ENCODE results near the gene EPHB2. TPM values are rescaled to one million over a fixed set of nuclear protein-coding genes. Genes with fewer than 3 reads are reported as not detected.

The EPHB2 gene
- total RNA-seq, 1 experiment from 2014 or later: 18.5 TPM

- TF ChIP-seq, protein P1, sequence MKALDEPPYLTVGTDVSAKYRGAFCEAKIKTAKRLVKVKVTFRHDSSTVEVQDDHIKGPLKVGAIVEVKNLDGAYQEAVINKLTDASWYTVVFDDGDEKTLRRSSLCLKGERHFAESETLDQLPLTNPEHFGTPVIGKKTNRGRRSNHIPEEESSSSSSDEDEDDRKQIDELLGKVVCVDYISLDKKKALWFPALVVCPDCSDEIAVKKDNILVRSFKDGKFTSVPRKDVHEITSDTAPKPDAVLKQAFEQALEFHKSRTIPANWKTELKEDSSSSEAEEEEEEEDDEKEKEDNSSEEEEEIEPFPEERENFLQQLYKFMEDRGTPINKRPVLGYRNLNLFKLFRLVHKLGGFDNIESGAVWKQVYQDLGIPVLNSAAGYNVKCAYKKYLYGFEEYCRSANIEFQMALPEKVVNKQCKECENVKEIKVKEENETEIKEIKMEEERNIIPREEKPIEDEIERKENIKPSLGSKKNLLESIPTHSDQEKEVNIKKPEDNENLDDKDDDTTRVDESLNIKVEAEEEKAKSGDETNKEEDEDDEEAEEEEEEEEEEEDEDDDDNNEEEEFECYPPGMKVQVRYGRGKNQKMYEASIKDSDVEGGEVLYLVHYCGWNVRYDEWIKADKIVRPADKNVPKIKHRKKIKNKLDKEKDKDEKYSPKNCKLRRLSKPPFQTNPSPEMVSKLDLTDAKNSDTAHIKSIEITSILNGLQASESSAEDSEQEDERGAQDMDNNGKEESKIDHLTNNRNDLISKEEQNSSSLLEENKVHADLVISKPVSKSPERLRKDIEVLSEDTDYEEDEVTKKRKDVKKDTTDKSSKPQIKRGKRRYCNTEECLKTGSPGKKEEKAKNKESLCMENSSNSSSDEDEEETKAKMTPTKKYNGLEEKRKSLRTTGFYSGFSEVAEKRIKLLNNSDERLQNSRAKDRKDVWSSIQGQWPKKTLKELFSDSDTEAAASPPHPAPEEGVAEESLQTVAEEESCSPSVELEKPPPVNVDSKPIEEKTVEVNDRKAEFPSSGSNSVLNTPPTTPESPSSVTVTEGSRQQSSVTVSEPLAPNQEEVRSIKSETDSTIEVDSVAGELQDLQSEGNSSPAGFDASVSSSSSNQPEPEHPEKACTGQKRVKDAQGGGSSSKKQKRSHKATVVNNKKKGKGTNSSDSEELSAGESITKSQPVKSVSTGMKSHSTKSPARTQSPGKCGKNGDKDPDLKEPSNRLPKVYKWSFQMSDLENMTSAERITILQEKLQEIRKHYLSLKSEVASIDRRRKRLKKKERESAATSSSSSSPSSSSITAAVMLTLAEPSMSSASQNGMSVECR (CRISPR knock-in tag; IDR thresholded peaks at IDR 0.05; ENCODE audit: borderline replicate concordance): no peak
- TF ChIP-seq ZNF671 (CRISPR knock-in tag; IDR thresholded peaks at IDR 0.05): no peak
- TF ChIP-seq IRF2 (CRISPR knock-in tag; IDR thresholded peaks at IDR 0.05; ENCODE audit: borderline replicate concordance, low read depth): no peak
- no peak for TF ChIP-seq MAX (CRISPR knock-in tag; IDR thresholded peaks at IDR 0.05)
- TF ChIP-seq ELF4 (CRISPR knock-in tag; IDR thresholded peaks at IDR 0.05; ENCODE audit: low read depth): no peak
- no peak for TF ChIP-seq PRRX2 (CRISPR knock-in tag; IDR thresholded peaks at IDR 0.05)
- TF ChIP-seq NFE2L1 (CRISPR knock-in tag; IDR thresholded peaks at IDR 0.05): no peak
Observed at GRCh38 chr1:22917989-22918388, 207.3 kb downstream of the EPHB2 start (continued).

GRCh38 chr1:22918644-22919043 is 208.0 kb downstream of the EPHB2 start:
- DNase-seq (ENCODE audit: low spot score) (no peak), ATAC-seq (no peak)
- ChIA-PET CTCF (interaction anchor here (1.0 to 1.6 kb wide), 3 partner anchors 57 to 214 kb away, joined by 3 read pairs; no protein-coding TSS in a partner anchor), POLR2A (no interaction called here)
- Mint-ChIP-seq H3K27ac (no peak overlapping the region), H3K36me3 (no peaks in the 10 kb centered on the region), H3K27me3 (ENCODE audit: low read depth) (no peaks in the 10 kb centered on the region), H3K4me1 (no peaks in the 10 kb centered on the region), H3K9me3 (no peaks in the 10 kb centered on the region), H3K4me3 (no peak overlapping the region)
- TF ChIP-seq, protein P2, sequence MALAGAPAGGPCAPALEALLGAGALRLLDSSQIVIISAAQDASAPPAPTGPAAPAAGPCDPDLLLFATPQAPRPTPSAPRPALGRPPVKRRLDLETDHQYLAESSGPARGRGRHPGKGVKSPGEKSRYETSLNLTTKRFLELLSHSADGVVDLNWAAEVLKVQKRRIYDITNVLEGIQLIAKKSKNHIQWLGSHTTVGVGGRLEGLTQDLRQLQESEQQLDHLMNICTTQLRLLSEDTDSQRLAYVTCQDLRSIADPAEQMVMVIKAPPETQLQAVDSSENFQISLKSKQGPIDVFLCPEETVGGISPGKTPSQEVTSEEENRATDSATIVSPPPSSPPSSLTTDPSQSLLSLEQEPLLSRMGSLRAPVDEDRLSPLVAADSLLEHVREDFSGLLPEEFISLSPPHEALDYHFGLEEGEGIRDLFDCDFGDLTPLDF (CRISPR knock-in tag; IDR thresholded peaks at IDR 0.05): no peak
- no peak for TF ChIP-seq ELF4 (CRISPR knock-in tag; IDR thresholded peaks at IDR 0.05; ENCODE audit: low read depth)
- TF ChIP-seq TP53 (CRISPR knock-in tag; IDR thresholded peaks at IDR 0.05): no peak
- no peak for TF ChIP-seq TEAD4 (CRISPR knock-in tag; IDR thresholded peaks at IDR 0.05)
- no peak for TF ChIP-seq SMAD4 (CRISPR knock-in tag; IDR thresholded peaks at IDR 0.05)
- no peak for TF ChIP-seq IRF1 (CRISPR knock-in tag; IDR thresholded peaks at IDR 0.05)
- no peak for TF ChIP-seq TEAD1 (CRISPR knock-in tag; IDR thresholded peaks at IDR 0.05)
- TF ChIP-seq, protein P3, sequence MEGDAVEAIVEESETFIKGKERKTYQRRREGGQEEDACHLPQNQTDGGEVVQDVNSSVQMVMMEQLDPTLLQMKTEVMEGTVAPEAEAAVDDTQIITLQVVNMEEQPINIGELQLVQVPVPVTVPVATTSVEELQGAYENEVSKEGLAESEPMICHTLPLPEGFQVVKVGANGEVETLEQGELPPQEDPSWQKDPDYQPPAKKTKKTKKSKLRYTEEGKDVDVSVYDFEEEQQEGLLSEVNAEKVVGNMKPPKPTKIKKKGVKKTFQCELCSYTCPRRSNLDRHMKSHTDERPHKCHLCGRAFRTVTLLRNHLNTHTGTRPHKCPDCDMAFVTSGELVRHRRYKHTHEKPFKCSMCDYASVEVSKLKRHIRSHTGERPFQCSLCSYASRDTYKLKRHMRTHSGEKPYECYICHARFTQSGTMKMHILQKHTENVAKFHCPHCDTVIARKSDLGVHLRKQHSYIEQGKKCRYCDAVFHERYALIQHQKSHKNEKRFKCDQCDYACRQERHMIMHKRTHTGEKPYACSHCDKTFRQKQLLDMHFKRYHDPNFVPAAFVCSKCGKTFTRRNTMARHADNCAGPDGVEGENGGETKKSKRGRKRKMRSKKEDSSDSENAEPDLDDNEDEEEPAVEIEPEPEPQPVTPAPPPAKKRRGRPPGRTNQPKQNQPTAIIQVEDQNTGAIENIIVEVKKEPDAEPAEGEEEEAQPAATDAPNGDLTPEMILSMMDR (IDR thresholded peaks at IDR 0.05): no peak
- TF ChIP-seq MXD4 (CRISPR knock-in tag; IDR thresholded peaks at IDR 0.05; ENCODE audit: borderline replicate concordance): no peak
- no peak for TF ChIP-seq FOXK1 (CRISPR knock-in tag; IDR thresholded peaks at IDR 0.05)
- no peak for TF ChIP-seq MLX (CRISPR knock-in tag; IDR thresholded peaks at IDR 0.05)
- no peak for TF ChIP-seq SP1 (CRISPR knock-in tag; conservative IDR thresholded peaks at IDR 0.05)
